ENCODE measurements around the gene MPO. TPM values are rescaled to one million over a fixed set of nuclear protein-coding genes. Genes with fewer than 3 reads are reported as not detected.

The MPO gene
- total RNA-seq, 1 experiment from 2014 or later = not detected

- intact Hi-C loops (cut with micrococcal nuclease) = no loop called here
- Histone ChIP-seq H3K36me3 (ENCODE audit: control insufficient read depth in 1 of 2, insufficient read depth in 2 of 2, low read length in 2 of 2) (no peaks in the 10 kb centered on the region), H3K27me3 (ENCODE audit: insufficient read depth, low read length) (no peaks in the 10 kb centered on the region), H3K9me2 (ENCODE audit: insufficient read depth) (no peaks in the 10 kb centered on the region), H4K20me1 (ENCODE audit: insufficient read depth) (no peaks in the 10 kb centered on the region), H3K79me2 (ENCODE audit: insufficient read depth, low read length) (no peaks in the 10 kb centered on the region), H3K9ac (ENCODE audit: low read length) (no peak overlapping the region), H2AFZ (ENCODE audit: low read depth, low read length, poor library complexity, severe bottlenecking) (no peak overlapping the region), H3K4me2 (ENCODE audit: low read length) (no peak overlapping the region), H3K4me1 (ENCODE audit: control insufficient read depth in 1 of 2, insufficient read depth in 2 of 2, low read length in 2 of 2) (peaks cover 3 to 9% of the 10 kb centered on the region in 2 experiments; a peak in 2 of 4 replicates), H3K9me3 (ENCODE audit: control insufficient read depth in 1 of 2, insufficient read depth in 1 of 2, low read depth in 1 of 2, low read length in 2 of 2) (no peaks in the 10 kb centered on the region), H3K4me3 (replicated peaks in 1 of 2; ENCODE audit: low read depth in 1 of 2, low read length in 2 of 2) (no peak overlapping the region), H3K27ac (ENCODE audit: low read depth, low read length) (no peak overlapping the region)
- TF ChIP-seq ZNF274 (IDR thresholded peaks at IDR 0.05; ENCODE audit: low read depth, low read length) (no peak), CEBPB (IDR thresholded peaks at IDR 0.05; ENCODE audit: low read depth) (no peak), SIN3A (IDR thresholded peaks at IDR 0.05; ENCODE audit: low read depth) (no peak), RAD21 (IDR thresholded peaks at IDR 0.05; ENCODE audit: low read depth) (no peak), CBX3 (IDR thresholded peaks at IDR 0.05; ENCODE audit: low read depth) (no peak)
- TF ChIP-seq, protein P1, sequence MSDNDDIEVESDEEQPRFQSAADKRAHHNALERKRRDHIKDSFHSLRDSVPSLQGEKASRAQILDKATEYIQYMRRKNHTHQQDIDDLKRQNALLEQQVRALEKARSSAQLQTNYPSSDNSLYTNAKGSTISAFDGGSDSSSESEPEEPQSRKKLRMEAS (IDR thresholded peaks at IDR 0.05) = no peak
- ATAC-seq (no peak), DNase-seq (ENCODE audit: low read depth, low spot score) (no peak)
- RAD21 ChIA-PET (ENCODE audit: low non-redundant PET in 1 of 2, low total read pairs in 2 of 2, uncharacterized antibody in 2 of 2, unreplicated experiment in 2 of 2) = no interaction called here
- no TSS peak for BruUV-seq (replicated peaks)
- POLR2A ChIA-PET = no interaction called here
- CTCF ChIA-PET = no interaction called here
Observed at GRCh38 chr17:58324056-58324408, 43.3 kb upstream of the MPO start.

GRCh38 chr17:58323366-58324055, 42.8 kb upstream of the MPO start:
- intact Hi-C loops (cut with micrococcal nuclease) = no loop called here
- no peaks in the 10 kb centered on the region for H3K79me2 ChIP-seq (ENCODE audit: insufficient read depth, low read length)
- H3K9ac ChIP-seq (ENCODE audit: low read length) = no peak overlapping the region
- H3K4me1 ChIP-seq (ENCODE audit: control insufficient read depth in 1 of 2, insufficient read depth in 2 of 2, low read length in 2 of 2) = peaks cover 3 to 9% of the 10 kb centered on the region in 2 experiments; a peak in 2 of 4 replicates
- H3K4me2 ChIP-seq (ENCODE audit: low read length) = no peak overlapping the region
- no peaks in the 10 kb centered on the region for H3K9me2 ChIP-seq (ENCODE audit: insufficient read depth)
- no peak for ATAC-seq
- ChIA-PET CTCF (no interaction called here), RAD21 (ENCODE audit: low non-redundant PET in 1 of 2, low total read pairs in 2 of 2, uncharacterized antibody in 2 of 2, unreplicated experiment in 2 of 2) (no interaction called here), POLR2A (interaction anchor here (1.1 to 1.2 kb wide), 2 partner anchors 29 to 308 kb away, joined by 3 to 4 read pairs; partner anchors contain the start of gene SUPT4H1)
- no peak overlapping the region for H2AFZ ChIP-seq (ENCODE audit: low read depth, low read length, poor library complexity, severe bottlenecking)
- H3K27me3 ChIP-seq (ENCODE audit: insufficient read depth, low read length) = no peaks in the 10 kb centered on the region
- TF ChIP-seq ZBTB33 (IDR thresholded peaks at IDR 0.05; ENCODE audit: extremely low read depth, insufficient replicate concordance, low read length) (no peak), YY1 (IDR thresholded peaks at IDR 0.05; ENCODE audit: extremely low read depth, insufficient replicate concordance, low read depth, low read length) (no peak), ELF1 (IDR thresholded peaks at IDR 0.05; ENCODE audit: borderline replicate concordance, low read depth) (no peak), TCF7L2 (IDR thresholded peaks at IDR 0.05; ENCODE audit: borderline replicate concordance, extremely low read depth, insufficient read depth, insufficient read length) (no peak), FOSL1 (IDR thresholded peaks at IDR 0.05; ENCODE audit: low read depth) (no peak), POLR2AphosphoS5 (IDR thresholded peaks at IDR 0.05; ENCODE audit: low read depth, low read length) (no peak), SRF (IDR thresholded peaks at IDR 0.05; ENCODE audit: low read depth) (no peak)
- TF ChIP-seq, protein P2, sequence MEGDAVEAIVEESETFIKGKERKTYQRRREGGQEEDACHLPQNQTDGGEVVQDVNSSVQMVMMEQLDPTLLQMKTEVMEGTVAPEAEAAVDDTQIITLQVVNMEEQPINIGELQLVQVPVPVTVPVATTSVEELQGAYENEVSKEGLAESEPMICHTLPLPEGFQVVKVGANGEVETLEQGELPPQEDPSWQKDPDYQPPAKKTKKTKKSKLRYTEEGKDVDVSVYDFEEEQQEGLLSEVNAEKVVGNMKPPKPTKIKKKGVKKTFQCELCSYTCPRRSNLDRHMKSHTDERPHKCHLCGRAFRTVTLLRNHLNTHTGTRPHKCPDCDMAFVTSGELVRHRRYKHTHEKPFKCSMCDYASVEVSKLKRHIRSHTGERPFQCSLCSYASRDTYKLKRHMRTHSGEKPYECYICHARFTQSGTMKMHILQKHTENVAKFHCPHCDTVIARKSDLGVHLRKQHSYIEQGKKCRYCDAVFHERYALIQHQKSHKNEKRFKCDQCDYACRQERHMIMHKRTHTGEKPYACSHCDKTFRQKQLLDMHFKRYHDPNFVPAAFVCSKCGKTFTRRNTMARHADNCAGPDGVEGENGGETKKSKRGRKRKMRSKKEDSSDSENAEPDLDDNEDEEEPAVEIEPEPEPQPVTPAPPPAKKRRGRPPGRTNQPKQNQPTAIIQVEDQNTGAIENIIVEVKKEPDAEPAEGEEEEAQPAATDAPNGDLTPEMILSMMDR (IDR thresholded peaks at IDR 0.05 in 2 of 3, conservative IDR thresholded peaks at IDR 0.05 in 1 of 3; ENCODE audit: borderline replicate concordance in 1 of 3, insufficient read depth in 1 of 3, low read depth in 2 of 3, low read length in 2 of 3) = no peak
- no peaks in the 10 kb centered on the region for H4K20me1 ChIP-seq (ENCODE audit: insufficient read depth)
- DNase-seq (ENCODE audit: low read depth, low spot score) = no peak
- BruUV-seq (replicated peaks) = no TSS peak
- H3K4me3 ChIP-seq (replicated peaks in 1 of 2; ENCODE audit: low read depth in 1 of 2, low read length in 2 of 2) = no peak overlapping the region
- H3K27ac ChIP-seq (ENCODE audit: low read depth, low read length) = no peak overlapping the region
- no peaks in the 10 kb centered on the region for H3K36me3 ChIP-seq (ENCODE audit: control insufficient read depth in 1 of 2, insufficient read depth in 2 of 2, low read length in 2 of 2)
- H3K9me3 ChIP-seq (ENCODE audit: control insufficient read depth in 1 of 2, insufficient read depth in 1 of 2, low read depth in 1 of 2, low read length in 2 of 2) = no peaks in the 10 kb centered on the region
